GM20431 (cell line): ENCODE measurements around the gene WNT7B.

Experiments used
- in situ Hi-C: fragments of 300-500 bp; cut with MseI, MboI; formaldehyde crosslinking; loops from one replicate; pipeline ENCODE4 v1.15.0; 2020; ENCODE audit warnings: low sequenced_read_pairs; ENCODE audit not compliant: unreplicated experiment

Gene WNT7B

DNA sequence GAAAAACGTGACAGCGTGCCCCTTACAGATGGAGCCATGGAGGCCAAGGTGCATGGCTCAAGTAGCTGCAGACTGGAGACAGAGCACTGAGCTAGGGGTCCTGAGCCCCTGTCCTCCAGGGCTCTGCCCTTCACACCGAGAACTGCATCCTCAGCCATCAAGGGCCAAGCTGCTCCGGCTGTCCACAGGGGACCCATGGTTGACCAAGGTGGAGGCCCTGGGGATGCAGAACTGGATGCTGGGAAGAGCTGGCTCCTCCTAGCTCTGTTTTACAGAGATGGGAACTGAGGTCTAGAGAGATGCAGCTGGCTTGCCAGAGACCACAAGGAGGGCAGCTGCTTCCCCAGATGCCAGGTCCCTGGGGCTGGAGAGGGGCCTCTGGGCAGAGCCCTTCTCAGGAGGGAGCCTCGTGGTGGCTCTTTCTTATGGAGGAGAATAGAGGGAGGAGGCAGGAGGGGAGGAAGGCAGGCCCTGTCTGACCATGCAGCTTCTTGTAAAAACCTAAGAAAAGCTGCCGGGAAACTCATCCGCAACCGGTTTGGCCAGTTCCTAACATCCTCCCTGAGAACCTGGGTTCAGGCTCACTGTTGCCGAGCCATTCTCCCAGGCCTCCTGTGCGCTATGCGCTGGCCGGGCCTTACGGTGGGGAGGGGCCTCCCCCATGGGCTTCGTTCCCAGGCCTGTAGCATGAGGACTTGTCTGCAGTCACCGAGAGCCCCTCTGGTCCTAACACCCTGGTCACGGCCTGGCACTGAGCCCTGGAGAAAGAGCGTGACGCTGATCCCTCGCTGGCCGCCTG, 80.6 kb downstream of the WNT7B start:
- in situ Hi-C loops = no loop called here

GRCh38 chr22:45895436-45896152, 81.4 kb downstream of the WNT7B start:
- in situ Hi-C loops = no loop called here

GRCh38 chr22:45893516-45893915, 83.4 kb downstream of the WNT7B start:
- in situ Hi-C loops = no loop called here

- in situ Hi-C loops = no loop called here
Measured at GRCh38 chr22:45892681-45893461, 84.1 kb downstream of the WNT7B start.

- in situ Hi-C loops = no loop called here
Measured at GRCh38 chr22:45891996-45892621, 84.9 kb downstream of the WNT7B start.

- in situ Hi-C loops = no loop called here
Measured at GRCh38 chr22:45891471-45891995, 85.4 kb downstream of the WNT7B start.

DNA sequence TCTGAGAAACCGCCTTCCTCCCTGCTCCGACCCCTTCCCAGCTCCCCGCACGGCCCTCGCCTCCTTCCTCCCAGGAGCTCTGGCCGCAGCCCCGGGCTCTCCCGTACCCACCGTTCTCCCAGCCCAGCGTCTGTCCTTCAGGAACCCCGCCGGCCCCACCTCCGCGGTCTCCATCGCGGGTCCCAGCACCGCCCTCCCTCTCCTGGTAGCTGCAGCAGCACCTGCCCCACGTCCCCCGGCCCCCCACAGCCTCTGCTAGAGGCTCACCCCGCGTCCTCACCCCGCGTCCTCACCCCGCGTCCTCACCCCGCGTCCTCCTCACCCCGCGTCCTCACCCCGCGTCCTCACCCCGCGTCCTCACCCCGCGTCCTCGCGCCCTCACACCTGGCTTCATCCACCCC, 85.9 kb downstream of the WNT7B start:
- in situ Hi-C loops = no loop called here

- in situ Hi-C loops = no loop called here
Measured at GRCh38 chr22:45890351-45890635, 86.7 kb downstream of the WNT7B start.

DNA sequence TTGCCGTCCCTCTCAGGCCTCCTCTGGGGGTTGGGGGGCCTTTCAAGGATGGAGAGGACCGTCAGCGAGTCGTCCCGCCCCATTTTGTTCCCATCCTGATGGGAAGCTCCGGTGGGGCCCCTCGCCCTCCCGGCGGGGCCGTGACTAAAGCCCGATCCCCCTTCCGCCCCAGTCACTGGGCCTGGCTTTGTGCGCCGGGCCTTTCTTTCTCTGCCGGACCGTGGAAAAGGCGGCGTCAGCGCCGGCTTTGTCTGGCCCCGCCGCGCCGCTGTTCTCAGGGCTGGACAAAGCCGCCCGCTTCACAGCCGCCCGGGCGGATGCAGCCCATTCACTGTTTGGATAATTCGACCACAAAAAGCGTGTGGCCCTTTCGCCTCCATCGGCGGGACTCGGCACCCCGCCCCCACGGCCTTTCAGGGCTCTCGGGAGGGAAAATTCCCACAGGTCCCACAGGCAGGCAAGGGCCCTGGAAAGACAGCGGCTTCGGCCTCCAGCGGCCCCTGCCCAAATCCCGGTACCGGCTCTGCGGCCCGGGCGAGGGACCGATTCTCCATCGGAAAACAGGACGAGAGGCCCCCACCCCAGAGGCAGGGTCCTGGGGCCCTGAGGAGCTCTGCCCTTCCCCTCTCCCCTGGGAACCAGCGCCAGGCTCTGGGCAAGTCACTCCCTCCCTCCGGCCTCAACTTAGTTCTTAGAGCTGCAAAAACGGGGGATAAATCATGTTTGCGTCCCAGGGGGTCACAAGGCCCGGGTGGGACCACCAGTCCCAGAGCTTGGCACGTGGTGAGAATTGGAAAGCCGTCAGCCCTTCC, 87.2 kb downstream of the WNT7B start:
- in situ Hi-C loops = no loop called here

GRCh38 chr22:45889093-45889538, 87.8 kb downstream of the WNT7B start:
- in situ Hi-C loops = no loop called here

DNA sequence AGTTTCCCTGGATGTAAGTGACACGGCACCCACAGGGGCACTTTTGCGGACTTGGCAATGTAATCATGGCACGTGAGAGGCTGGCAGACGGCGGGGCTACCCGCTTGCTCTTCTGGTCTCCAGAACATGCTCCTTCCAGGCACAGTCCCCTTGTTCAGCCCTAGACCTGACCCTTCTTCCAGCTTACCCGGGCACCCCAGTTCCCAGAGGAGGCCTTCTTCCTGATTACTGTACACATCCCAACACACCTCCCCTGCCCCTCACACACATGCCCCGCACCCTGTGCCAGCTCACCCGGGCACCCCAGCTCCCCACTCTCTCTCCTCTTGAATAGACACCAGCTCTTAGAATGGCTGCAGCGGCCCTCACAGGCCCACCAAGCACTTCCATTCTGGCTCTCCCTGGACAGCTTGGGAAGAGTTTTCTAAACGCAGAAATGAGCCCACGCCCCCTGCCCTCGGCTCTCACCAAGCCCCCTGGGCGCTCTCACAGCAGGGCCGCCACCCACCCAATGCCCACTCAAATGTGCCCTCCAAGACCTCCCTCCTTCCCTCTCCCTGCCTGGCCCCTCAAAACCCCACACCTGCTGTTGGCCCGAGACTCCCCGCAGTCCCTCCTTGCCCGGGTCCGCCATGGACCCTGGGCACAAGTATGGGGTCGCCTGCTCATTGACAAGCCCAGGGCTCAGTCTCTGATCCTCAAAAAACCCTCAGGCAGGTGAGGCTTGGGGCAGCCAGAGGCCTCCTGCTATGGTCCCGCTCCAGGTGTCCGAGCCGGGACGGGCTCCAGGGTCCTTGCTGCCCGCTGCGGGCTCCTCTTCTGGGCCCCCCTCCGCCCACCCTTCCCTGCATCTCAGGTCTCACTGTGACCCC, 88.5 kb downstream of the WNT7B start:
- in situ Hi-C loops = no loop called here

- in situ Hi-C loops = no loop called here
Measured at GRCh38 chr22:45887202-45888131, 89.5 kb downstream of the WNT7B start.

DNA sequence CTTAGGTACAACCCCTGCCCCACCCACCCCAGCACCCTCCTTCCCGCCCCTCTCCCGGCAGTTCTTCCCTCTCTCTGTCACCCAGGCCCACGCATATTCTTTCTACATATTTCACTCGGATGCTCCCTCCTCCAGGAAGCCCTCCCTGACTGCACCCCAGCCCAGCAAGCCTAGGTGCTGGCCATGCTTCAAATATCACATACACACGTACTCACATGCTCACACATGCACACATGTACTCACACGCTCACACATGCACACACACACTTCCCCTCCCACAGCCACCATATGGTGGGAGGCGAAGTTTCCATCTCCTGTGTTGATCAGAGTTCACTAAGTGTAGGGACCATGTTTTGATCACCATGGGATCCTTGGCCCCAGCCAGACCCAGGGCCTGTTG, 90.4 kb downstream of the WNT7B start:
- in situ Hi-C loops = no loop called here

- in situ Hi-C loops = no loop called here
Measured at GRCh38 chr22:45885941-45886395, 91.0 kb downstream of the WNT7B start.

- in situ Hi-C loops = no loop called here
Measured at GRCh38 chr22:45885171-45885840, 91.7 kb downstream of the WNT7B start.

DNA sequence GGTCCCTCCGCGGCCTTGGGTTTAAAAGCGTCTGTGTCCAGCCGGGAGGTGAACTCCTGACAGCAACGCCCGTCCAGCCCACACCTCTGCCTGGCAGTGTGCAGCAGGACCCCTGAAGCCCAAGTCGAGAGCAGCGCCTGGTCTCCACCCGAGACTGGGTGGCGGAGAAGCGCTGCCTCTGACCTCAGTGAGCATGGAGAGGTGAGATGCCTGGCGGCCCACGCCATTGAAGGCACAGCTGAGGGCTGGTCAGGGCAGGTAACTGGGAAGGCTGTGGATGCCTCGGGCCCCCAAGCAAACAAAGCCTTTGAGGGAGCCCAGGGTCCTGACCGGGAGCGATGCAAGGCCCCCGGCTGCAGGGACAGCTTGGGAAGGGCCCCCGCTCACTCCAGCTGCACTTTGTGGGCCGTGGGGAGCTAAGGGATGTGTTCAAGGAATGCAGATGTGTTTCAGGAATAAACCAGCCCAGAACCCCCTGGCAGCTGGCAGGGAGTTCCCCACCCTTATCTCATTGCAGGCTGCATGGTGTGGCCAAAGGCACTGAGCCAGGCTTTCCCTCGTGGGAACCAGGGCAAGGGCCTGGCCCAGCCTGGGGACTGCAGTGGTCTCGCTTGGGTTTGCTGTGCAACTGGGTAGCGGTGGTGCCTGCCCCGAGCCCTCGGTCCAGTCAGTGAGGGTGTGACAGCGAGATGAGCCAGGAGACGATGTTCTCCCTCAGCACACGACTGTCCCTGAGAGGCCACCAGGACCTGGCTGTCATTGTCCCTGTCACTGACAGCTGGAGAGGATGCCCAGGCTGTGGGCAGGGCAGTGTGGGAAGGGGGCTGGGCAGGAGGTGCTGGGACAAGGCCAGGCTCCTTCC, 92.5 kb downstream of the WNT7B start:
- in situ Hi-C loops = no loop called here
